VCaP (cell line): ENCODE results near the gene TTLL12.

ENCODE experiments used
- H3K27ac ChIP-seq: fragments of 450-650 bp; 2 replicates; pipeline ENCODE4 v1.5.1; 2017
- CTCF ChIP-seq: fragments of 450-650 bp; conservative IDR thresholded peaks from 2 replicates; pipeline ENCODE4 v1.5.1; 2017; ENCODE audit warnings: mild to moderate bottlenecking, moderate library complexity

TTLL12 gene

DNA sequence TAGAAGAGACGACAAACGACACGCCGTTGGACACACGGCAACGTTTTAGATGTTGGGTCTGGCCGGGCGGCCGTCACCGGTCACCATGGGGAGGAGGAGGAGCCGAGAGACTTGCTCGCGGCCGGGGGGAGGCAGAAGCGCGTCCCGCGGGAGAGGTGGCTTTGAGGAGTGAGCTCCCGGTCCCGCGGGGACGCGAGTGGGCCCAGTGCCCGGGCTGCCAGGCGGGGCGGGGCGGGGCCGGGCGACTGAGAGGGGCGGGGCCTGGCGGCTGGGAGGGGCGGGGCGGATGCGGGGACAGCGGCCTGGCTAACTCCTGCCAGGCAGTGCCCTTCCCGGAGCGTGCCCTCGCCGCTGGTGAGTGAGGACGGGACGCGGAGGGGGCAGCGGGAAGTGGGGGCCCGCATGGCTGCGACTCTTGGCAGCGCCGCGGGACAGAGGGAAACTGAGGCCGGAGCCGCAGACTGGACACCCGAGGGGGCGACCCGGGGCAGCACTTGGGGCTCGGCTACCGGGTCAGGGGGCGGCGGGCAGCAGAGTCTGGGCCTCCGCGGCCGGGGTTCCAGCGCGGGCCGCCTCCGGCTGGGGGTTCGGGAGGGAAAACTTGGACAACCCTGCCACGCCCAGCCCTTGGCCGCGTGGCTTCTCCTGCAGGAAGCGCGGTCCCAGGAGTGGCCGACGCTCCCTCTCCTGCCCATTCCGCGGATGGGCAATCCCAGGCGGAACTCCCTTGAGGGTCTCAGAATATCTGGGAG lies 35.5 kb downstream of the TTLL12 start, which contains the start of gene TSPO:
Gene TSPO, plus strand, starts transcription at position 309 of the 752 bp plus-strand sequence. CDS start 7,680 bp downstream, outside the sequence.
- H3K27ac ChIP-seq: peak within 1 kb of the TSS; percentile 94
- no peak for TF ChIP-seq CTCF

GRCh38 chr22:43150731-43151206 lies 36.2 kb downstream of the TTLL12 start:
- no peak for TF ChIP-seq CTCF

DNA sequence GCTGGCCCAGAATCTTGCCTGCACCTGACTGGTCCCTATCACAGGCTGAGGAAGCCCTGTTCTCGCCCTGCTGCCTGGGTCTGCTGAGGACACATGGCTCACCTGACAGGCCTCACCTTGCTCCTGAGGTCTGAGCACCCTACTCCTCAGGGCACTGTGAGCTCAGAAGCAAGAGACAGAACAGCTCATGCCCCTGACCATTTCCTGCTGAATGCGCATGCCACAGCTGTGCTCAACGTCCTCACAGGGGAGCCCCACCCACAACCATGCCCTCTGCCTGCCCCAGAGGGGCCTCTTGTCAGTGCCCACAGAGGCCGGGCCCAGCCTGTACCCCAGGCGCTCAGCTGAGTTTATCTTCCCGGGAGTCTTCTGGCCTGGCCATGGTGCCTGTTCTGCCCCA lies 38.4 kb downstream of the TTLL12 start:
- TF ChIP-seq CTCF: no peak
- H3K27ac ChIP-seq: peak overlapping the region; percentile 10; the same call in 1 of the 2 replicates

More at GRCh38 chr22:43150731-43151206, 36.2 kb downstream of the TTLL12 start:
- H3K27ac ChIP-seq: peak overlapping the region; percentile 94

GRCh38 chr22:43147821-43148220 lies 39.1 kb downstream of the TTLL12 start:
- 0 out of 2 replicates have a peak overlapping the region, but pooled peaks have one; percentile 97 for H3K27ac ChIP-seq
- no peak for TF ChIP-seq CTCF

GRCh38 chr22:43146332-43146731 lies 40.6 kb downstream of the TTLL12 start:
- H3K27ac ChIP-seq: peak overlapping the region; percentile 97

DNA sequence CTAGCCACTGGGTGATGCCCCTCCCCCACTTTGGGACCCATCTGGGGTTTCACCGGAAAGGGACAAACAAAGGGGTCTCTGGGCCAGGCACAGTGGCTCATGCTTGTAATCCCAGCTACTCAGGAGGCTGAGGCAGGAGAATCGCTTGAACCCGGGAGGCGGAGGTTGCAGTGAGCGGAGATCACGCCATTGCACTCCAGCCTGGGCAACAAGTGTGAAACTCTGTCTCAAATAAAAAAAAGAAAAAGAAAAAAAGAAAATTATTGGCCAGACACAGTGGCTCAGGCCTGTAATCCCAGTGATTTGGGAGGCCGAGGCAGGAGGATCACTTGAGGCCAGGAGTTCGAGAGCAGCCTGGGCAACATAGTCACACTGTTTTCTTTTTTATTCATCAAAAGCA lies 41.6 kb downstream of the TTLL12 start:
- peak overlapping the region; percentile 97 for H3K27ac ChIP-seq

DNA sequence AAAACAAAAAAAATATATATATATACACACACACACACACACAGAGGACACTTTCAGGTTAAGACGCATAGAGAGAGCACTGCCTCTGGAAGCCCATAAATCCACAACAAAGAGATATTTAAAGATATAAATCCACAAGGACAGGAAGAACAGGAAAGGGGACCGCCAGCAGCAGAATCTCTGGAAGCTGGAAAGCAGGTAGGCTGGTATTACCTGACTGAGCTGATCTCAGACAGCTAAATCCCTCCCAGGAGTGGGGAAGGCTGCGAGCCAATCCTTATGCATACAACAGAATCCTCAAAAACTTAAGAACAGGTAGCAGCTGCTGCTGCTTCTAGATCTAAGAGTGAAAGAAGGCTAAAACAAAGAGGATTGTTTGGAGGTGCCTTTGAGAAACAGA lies 42.0 kb downstream of the TTLL12 start:
- TF ChIP-seq CTCF: no peak
- peak overlapping the region; percentile 97 for H3K27ac ChIP-seq

DNA sequence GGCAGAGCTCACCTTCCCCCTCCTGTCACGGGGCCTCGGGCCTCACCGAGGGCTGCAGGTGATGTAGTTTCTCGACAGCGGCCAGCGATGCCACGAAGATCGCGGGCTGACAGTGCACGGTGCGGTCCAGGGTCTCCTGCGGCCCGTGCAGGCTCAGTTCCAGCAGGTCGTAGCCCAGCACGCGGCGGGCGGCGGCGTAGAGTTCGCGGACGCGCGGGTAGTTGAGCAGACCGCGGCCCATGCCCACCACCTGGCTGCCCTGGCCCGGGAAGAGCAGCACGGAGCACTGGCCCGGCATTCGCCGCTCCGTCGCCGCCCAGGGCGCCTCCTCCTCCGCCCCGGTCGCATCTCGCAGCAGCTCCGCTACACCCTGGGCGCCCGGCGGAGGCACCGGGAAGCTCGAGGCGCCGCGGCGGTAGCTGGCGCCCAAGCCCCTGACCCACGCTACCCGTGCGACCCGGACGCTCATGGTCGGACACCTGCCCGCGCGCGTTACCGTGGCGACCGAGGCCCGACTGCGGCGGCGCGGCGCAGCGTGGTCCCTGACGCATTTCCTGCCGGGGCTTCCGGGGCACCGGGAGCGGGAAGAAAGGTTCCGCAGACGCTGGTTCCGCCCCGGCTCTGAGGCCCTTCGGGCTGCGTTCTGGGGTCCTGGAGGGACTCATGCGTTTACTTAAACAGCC lies 43.9 kb downstream of the TTLL12 start, which contains the start of gene MCAT:
Gene MCAT, minus strand, starts transcription at position 519 of the 683 bp plus-strand sequence. Its CDS starts 50 bp downstream, at position 469.
- no peak for TF ChIP-seq CTCF
- peak within 1 kb of the TSS; percentile 97 for H3K27ac ChIP-seq
